GM10266 (cell line): ENCODE measurements around the gene CYBC1.
"Not testable (repeated sequence)": the region's sequence is repeated elsewhere in the genome, so short reads cannot be mapped to it uniquely, and the experiment has no call there.

Experiments used
- DNase-seq: peaks from one replicate; pipeline ENCODE4 v3.0.0; 2012; ENCODE audit errors: extremely low spot score
- TF ChIP-seq, protein P1 (sequence below): IDR thresholded peaks from 2 replicates; pipeline ENCODE4 v1.5.1; 2012; ENCODE audit warnings: mild to moderate bottlenecking, low read depth; ENCODE audit not compliant: control insufficient read depth, insufficient read depth; ENCODE audit errors: missing control alignments

Gene CYBC1

DNA sequence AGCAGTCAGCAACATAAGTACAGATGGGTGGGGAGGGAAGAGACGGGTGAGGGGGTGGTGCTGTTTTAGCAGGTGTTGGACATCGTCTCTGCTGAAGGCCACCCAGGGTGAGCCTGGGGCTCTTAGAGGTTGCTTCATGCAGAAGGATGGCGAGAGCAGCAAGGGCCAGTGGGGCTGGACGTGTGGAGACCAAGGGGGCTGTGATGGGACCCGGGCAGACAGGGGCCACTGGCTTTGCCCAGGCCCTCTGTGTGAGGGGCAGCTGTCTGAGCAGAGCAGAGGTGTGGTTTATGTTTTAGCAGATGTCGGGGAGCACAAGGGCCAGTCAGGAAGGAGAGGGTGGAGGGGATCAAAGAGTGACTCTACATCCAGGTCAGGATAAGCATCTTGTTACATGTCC lies 12.8 kb upstream of the CYBC1 start:
- TF ChIP-seq, protein P1, sequence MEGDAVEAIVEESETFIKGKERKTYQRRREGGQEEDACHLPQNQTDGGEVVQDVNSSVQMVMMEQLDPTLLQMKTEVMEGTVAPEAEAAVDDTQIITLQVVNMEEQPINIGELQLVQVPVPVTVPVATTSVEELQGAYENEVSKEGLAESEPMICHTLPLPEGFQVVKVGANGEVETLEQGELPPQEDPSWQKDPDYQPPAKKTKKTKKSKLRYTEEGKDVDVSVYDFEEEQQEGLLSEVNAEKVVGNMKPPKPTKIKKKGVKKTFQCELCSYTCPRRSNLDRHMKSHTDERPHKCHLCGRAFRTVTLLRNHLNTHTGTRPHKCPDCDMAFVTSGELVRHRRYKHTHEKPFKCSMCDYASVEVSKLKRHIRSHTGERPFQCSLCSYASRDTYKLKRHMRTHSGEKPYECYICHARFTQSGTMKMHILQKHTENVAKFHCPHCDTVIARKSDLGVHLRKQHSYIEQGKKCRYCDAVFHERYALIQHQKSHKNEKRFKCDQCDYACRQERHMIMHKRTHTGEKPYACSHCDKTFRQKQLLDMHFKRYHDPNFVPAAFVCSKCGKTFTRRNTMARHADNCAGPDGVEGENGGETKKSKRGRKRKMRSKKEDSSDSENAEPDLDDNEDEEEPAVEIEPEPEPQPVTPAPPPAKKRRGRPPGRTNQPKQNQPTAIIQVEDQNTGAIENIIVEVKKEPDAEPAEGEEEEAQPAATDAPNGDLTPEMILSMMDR, result no peak
- DNase-seq, result no peak

DNA sequence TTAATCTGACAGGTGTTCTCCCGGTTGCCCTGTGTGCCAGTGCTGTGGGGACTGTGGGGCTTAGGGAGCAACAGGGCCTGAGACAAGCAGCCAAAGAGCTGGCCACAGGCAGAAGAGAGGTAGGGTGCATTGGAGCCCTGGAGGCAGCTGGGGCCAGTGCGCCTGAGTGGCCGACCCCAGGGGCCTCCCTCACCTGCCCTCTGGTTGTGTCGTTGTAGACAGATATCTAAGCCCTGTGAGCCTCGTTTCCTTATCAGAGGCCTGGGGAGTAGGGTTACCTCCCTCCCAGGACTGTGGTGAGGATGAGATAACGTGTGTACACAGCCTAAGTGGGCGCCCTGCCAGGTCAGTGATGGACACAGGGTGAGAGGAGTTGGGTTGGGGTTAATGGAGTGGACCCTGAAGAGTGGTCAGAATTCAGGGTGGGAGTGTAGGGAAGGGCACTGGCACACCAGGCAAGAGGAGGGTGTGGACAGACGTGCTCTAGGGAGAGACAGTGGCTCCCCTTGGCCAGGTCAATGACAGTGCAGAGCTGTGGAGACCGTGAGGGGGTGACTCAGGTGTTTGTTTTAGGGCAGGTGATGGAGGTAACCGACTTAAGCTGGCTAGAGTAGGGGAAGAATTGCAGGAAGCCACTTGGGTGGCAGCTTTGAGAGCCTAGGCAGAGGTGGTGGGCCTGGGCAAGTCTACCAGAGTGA lies 11.4 kb upstream of the CYBC1 start:
- TF ChIP-seq, protein P1, result no peak

DNA sequence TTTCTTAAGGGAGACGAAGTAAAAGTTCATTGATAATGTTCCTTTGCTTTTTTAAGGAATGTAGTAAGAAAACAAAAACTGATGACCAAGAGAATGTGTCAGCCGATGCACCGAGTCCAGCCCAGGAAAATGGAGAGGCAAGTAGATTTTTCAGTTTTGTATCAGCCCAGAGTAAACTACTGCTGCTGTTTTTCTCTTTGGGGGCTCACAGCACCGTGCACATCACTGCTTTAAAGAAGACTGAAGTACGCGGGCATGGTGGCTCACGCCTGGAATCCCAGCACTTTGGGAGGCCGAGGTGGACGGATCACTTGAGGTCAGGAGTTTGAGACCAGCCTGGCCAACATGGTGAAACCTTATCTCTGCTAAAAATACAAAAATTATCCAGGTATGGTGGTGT lies 9.4 kb upstream of the CYBC1 start:
- not testable (repeated sequence) for DNase-seq

More for the DNA sequence above, 11.4 kb upstream of the CYBC1 start:
- no peak for DNase-seq

DNA sequence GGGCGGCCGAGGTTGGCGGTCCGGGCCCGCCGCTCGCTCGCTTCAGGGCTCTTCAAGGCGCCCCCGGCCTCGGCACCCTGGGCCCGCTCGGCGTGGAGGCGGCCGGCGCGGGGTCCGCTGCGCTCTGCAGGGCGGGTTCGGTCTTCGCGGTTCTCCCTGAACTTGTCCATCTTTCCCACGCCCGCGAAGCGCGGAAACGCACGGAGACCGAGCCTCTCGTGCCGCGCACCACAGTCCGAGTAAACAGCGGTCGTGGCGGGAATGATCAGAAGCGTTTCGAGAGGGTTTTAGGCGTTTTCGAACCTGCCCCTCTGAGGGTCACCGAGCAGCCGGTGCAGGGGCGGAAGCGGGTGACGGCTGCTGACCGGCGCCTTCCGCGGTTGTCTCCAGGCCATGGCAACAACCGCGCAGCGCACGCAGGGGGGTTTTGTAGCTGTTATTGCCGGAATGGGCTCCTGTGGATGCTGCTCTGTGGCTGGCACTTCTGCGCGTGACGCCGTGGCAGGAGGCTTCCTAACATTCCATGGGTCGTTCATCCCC lies 8.4 kb upstream of the CYBC1 start:
- peak; percentile 49 for DNase-seq
- TF ChIP-seq, protein P1, result no peak

DNA sequence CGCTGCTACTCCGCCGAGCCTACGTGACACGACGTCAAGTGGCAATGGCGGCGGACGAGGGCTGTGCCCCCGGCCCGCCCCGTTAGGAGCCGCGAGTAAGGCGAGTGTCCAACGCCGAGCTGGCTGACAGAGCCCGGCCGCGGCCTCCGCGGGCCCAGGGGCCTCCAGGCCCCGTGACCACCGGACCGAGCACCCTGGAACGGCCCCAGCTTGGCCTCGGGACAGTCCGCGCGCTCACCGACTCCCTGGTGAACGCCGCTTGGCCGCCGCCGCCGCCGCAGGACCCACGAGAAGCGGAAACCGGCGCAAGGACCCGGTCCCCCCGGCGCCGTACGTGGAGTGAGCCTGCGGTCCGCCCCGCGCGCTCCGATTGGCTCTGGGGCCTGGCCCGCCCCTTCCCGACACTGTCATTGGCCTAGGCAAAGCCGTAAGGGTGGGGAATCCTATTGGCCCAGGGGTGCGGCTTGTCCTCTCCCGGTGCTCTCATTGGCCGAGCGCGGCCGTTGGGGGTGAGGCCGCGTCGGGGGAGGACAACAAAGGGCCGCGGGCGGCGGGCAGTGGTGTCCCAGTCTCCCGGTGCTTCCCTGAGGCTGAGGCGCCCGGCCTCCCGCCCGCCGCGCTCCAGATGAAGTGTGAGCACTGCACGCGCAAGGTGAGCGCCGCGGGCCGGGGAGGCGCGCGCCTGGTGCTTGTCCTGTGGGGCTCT lies 7.8 kb upstream of the CYBC1 start, which contains the start of gene NARF:
Gene NARF, plus strand, starts transcription at position 563 of the 706 bp plus-strand sequence. Its CDS starts 63 bp downstream, at position 626.
- DNase-seq, result peak; percentile 99
- TF ChIP-seq, protein P1, result no peak

DNA sequence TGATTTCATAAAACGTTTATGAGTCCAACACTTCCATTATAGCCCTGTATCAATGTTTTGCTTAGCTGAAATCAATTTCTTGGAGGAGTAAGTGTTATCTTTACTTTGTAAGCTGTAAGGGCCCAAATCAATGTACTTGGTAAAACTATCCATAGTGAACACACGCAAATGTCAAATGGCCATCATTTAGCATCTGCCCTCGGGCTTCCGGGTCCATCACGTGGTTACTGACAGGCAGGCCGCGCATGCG lies 7.3 kb upstream of the CYBC1 start:
- peak; percentile 97 for DNase-seq
- TF ChIP-seq, protein P1, result no peak

DNA sequence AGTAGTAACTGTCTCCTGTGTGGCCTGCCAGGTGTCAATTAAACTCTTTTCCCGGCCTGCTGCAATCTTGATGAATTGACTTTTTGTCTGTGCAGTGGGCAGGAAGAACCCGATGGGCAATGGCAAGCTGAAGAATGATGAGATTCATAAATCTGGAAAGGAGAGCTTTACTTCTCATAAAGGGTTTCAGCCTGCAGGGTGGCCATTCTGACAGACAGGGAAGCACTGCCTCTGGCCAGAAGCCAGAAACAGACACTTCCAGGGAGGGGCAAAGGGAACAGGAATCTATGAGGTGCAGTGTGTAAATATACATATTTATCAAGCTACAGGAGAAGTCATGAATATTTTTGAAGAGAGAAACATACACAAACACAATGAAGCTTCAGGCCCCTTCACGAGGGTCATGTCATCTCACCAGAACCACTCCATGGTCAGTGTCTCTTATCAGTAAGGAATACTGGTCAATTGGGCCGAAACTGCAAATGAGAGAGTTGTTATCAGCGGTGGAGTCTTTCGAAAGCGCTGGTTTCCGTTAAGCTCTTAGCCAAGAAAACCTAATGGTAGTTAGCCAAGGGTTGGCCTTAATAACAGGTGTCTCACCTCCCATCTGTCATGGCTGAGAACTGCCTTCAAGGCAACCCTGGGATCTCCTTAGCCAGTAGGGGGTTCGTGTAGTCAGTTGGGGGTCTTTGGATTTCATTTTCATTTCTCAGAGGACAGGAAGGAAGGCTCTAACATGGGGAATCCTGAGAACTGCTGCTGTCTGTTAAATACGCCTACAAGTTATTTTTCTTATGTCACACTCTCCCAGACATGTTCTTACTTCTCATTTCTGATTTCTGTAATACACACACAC lies 6.7 kb upstream of the CYBC1 start:
- peak; percentile 30 for DNase-seq
- TF ChIP-seq, protein P1, result no peak

DNA sequence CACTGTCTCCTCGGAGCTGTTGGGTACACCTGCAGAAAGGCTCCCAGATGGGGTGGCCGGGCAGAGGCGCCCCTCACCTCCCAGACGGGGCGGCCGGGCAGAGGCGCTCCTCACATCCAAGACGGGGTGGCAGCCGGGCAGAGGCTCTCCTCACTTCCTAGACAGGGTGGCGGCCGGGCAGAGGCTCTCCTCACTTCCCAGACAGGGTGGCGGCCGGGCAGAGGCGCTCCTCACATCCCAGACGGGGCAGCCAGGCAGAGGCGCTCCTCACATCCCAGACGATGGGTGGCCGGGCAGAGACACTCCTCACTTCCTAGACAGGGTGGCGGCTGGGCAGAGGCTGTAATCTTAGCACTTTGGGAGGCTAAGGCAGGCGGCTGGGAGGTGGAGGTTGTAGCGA lies 3.2 kb upstream of the CYBC1 start:
- not testable (repeated sequence) for DNase-seq

DNA sequence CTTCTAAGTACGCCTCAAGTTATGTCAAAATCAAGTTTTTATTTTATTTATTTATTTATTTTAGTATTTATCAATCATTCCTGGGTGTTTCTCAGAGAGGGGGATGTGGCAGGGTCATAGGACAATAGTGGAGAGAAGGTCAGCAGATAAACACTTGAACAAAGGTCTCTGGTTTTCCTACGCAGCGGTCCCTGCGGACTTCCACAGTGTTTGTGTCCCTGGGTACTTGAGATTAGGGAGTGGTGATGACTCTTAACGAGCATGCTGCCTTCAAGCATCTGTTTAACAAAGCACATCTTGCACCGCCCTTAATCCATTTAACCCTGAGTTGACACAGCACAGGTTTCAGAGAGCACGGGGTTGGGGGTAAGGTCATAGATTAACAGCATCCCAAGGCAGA lies 2.6 kb upstream of the CYBC1 start:
- DNase-seq, result not testable (repeated sequence)
